Measurements from ENCODE around the gene TRMT44. TPM values are rescaled to one million over a fixed set of nuclear protein-coding genes. Genes with fewer than 3 reads are reported as not detected.

TRMT44 gene, protein sequence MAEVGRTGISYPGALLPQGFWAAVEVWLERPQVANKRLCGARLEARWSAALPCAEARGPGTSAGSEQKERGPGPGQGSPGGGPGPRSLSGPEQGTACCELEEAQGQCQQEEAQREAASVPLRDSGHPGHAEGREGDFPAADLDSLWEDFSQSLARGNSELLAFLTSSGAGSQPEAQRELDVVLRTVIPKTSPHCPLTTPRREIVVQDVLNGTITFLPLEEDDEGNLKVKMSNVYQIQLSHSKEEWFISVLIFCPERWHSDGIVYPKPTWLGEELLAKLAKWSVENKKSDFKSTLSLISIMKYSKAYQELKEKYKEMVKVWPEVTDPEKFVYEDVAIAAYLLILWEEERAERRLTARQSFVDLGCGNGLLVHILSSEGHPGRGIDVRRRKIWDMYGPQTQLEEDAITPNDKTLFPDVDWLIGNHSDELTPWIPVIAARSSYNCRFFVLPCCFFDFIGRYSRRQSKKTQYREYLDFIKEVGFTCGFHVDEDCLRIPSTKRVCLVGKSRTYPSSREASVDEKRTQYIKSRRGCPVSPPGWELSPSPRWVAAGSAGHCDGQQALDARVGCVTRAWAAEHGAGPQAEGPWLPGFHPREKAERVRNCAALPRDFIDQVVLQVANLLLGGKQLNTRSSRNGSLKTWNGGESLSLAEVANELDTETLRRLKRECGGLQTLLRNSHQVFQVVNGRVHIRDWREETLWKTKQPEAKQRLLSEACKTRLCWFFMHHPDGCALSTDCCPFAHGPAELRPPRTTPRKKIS
- total RNA-seq, result 7.4 and 9.1 TPM in 2 replicates

DNA sequence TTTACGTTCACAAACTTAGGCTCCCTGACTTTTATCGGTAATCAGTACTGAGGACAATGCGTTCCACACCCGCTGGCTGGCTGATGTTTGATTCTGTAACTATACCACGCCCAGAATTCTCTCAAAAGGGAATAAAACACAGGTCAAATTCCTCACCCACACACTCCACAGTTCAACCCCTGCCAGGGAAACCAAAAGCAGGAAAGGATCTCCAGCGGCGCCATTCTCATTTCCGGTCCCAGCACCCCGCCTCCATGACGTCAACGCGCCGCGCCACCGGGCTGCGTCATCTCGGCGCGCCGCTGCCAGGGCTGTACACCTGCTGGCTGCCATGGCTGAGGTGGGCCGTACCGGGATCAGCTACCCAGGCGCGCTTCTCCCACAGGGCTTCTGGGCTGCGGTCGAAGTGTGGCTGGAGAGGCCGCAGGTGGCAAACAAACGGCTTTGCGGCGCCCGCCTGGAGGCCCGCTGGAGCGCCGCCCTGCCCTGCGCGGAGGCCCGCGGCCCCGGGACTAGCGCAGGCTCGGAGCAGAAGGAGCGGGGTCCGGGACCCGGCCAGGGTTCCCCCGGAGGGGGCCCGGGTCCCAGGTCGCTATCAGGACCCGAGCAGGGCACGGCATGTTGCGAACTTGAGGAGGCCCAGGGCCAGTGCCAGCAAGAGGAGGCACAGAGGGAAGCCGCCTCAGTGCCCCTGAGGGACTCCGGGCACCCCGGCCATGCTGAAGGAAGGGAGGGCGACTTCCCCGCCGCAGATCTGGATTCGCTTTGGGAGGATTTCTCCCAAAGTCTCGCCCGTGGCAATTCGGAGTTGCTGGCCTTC, at the start of gene TRMT44, which contains the start of gene ACOX3:
TRMT44 (plus strand) TSS at position 286 of the 820 bp plus-strand sequence; CDS start at position 332, 46 bp downstream.
ACOX3 (minus strand) TSS at position 232 of the 820 bp plus-strand sequence. CDS start 24,202 bp downstream, outside the sequence.
- peak; percentile 94 for DNase-seq (ENCODE audit: low read depth in 2 of 2)

GRCh38 chr4:8391071-8391470, 49.5 kb upstream of the TRMT44 start:
- no peak for DNase-seq (ENCODE audit: low read depth in 2 of 2)

DNA sequence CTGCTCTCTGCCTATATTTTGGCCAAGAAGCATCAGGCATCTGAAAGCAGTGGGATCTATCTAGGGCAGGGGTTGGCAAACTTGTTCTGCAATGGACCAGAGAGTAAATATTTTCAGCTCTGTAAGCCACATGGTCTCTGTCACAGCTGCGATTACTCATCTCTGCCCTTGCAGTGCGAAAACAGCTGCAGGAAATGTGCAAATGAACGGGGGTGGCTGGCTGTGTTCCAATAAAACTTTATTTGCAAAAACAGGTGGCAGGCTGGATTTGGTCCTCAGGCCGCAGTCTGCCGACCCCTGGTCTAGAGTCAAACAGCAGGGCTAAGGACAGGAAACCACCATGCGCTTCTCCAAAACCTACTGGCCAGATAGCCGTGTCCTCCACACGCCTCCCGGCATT, 48.6 kb upstream of the TRMT44 start:
- peak; percentile 94 to 98 for DNase-seq (ENCODE audit: low read depth in 2 of 2)

DNA sequence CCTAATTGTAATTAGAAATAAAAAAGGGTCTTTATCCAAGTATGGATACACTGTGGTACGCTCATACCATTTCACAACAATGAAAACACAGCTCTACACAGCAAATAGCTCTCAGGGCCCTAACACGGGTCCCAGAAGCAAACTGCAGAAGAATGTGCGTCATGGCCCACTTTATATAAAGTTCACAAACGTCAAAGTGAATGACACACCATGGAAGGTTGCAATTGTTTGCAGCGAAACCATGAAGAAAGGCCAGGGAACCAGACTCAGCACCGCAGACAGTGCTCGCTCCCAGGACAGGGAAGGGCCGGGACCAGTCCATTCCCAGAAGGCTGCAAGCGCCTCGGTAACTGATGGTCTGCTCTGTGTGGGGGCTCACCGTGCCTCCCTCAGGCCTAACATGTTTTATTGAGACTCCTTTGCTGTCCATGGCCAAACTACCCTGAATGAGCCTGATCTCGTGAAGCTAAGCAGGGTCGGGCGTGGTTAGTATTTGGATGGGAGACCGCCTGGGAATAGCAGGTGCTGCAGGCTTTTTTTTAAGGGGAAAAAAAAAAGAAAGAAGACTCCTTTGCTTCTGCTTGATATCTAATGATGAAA, 47.9 kb upstream of the TRMT44 start:
- DNase-seq (ENCODE audit: low read depth in 2 of 2), result no peak

DNA sequence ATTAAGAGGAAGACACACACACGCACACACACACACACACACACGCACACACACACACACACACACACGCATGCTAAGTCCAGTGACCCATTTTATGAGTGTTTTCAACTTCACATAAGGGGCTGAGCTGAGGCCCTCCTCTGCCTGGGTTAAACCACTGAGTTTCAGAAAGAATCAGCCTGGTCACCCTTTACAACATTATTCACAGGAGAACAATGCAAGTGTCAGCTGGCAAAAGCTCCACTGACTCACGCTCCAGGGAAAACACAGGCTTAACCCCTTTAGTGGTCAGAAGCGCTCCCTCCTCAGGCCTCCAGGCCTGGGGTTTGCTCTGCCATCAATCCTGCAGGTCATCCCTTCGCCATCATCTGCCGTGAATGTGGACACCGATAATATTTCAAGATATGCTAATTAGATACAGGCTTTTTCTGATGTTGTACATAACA, 47.0 kb upstream of the TRMT44 start:
- peak; percentile 83 to 99 for DNase-seq (ENCODE audit: low read depth in 2 of 2)

DNA sequence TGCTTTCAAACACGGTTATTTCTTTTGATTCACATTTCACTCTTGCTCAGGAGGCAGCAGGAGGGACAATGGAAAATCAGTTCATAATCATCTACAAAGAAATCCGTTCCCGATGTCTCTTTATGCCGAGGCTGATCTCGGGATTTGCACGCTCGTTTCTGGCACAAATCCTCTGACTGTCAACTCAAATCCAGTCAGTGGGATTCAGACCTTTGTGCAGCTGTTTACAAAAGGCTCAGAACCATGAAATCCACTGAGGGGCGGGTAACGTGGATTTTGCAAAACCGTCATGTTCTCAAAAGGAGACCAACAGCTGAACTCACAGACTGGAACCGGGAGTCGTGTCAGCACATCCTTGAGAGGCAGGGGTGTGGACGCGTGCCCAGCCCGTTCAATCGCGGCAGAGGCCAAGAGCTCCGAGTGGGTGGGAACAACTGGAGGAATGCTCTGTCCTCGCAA, 46.5 kb upstream of the TRMT44 start:
- no peak for DNase-seq (ENCODE audit: low read depth in 2 of 2)

- DNase-seq (ENCODE audit: low read depth in 2 of 2), result no peak
Observed at GRCh38 chr4:8394806-8395205, 45.8 kb upstream of the TRMT44 start.

- no peak for DNase-seq (ENCODE audit: low read depth in 2 of 2)
Observed at GRCh38 chr4:8395504-8396296, 44.9 kb upstream of the TRMT44 start.

GRCh38 chr4:8396762-8397406, 43.7 kb upstream of the TRMT44 start:
- DNase-seq (ENCODE audit: low read depth in 2 of 2), result no peak

DNA sequence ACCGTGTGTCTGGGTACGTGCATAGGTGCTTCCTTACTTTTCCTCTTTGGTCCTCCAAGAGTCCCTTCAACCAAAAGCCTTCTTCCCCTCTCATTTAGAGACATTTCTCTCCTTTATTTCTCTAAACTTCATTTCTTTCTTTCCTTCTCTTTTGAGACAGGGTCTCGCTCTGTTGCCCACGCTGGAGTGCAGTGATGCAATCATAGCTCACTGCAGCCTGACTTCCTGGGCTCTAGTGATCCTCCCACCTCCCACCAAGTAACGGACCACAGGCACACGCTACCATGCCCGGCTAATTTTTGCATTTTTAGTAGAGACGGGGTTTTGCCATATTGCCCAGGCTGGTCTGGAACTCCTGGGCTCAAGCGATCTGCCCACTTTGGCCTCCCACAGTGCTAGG, 42.2 kb upstream of the TRMT44 start:
- DNase-seq (ENCODE audit: low read depth in 2 of 2), result no peak

DNA sequence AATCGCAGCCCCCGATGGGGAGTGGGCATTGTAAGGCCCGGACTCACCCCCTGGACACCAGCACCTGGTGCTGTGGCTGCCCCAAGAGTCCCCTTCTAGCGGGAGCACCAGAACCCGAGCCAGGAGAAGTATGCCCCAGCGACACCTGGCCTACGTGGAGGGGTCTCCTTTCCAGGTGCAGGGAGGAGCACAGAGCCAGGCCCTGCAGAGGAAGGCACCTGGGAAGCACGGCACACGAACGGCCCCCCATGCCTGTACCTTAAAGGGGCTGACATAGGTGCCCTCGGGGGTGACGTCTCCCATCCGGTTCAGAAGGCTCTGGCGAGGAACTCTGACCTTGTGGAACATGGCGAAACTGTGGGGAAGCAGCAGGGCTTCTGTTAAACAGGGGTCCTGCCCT, 41.3 kb upstream of the TRMT44 start:
- DNase-seq (ENCODE audit: low read depth in 2 of 2), result no peak

GRCh38 chr4:8400632-8401325, 39.8 kb upstream of the TRMT44 start:
- DNase-seq (ENCODE audit: low read depth in 2 of 2), result no peak

DNA sequence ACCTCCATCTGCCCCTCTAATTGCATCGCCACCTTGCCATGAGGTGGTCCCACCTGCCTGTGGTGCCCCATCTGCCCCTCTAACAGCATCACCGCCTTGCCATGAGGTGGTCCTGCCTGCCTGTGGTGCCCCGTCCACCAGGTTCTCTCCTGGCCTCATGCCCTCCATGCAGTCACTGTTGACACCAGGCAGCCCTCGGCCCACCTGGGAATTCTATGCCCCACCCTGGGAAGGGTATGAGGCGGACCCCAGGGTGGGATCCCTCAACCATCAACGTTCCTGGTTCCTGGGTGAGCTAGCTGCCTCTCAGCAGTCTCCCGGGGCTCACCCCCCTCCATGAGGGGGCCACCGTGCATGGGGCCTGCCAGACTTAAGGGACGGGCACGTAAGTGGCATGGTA, 38.9 kb upstream of the TRMT44 start:
- no peak for DNase-seq (ENCODE audit: low read depth in 2 of 2)

GRCh38 chr4:8402181-8402597, 38.4 kb upstream of the TRMT44 start:
- DNase-seq (ENCODE audit: low read depth in 2 of 2), result no peak

GRCh38 chr4:8402640-8403039, 37.9 kb upstream of the TRMT44 start:
- DNase-seq (ENCODE audit: low read depth in 2 of 2), result peak in 1 of 2 donors; percentile 67

DNA sequence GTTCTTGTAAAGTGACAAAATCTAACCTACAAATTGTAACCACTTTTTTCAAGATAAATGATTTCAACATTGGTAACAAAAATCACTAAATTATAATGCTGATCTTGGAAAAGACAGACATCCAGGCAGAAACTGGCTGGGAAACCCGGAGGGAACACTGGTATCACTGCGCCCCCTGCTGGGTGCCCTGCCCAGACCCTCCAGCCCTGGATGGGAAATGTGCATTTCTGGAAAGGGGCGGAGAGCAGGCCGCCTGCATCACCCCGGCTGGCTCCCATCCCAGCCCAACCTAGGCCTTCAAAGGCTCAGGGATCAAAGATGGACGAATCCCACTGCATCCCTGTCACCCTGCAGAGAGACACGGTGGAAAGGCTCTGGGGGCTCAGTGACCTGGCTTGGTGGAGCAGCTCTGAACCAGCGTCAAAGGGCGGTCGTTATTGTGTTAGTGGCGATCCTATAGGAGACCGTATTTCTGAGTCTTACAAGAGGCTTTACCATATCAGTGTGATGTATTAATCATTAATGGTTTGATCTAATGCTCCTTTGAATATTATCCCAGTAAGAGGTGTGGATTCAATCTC, 37.3 kb upstream of the TRMT44 start:
- DNase-seq (ENCODE audit: low read depth in 2 of 2), result peak; percentile 52 to 84

DNA sequence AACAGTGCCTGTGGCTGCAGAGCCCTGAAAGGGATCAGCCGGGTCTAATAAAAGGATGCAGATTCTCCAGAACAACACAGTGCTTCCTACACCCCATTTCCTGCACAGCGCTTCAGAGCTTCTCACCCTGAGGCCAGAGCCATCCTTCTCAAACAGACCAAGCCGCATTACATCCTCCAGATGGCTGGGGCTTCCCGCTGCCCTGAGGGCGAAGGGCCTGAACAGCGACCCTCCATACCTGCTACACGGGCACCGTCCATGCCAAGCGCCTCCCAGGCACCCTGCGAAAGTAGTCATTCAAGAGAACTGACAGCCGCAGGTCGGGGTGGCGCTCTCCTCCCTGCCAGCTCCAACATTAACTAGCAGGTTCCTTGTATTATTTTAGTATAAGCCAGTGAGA, 36.6 kb upstream of the TRMT44 start:
- DNase-seq (ENCODE audit: low read depth in 2 of 2), result no peak

DNA sequence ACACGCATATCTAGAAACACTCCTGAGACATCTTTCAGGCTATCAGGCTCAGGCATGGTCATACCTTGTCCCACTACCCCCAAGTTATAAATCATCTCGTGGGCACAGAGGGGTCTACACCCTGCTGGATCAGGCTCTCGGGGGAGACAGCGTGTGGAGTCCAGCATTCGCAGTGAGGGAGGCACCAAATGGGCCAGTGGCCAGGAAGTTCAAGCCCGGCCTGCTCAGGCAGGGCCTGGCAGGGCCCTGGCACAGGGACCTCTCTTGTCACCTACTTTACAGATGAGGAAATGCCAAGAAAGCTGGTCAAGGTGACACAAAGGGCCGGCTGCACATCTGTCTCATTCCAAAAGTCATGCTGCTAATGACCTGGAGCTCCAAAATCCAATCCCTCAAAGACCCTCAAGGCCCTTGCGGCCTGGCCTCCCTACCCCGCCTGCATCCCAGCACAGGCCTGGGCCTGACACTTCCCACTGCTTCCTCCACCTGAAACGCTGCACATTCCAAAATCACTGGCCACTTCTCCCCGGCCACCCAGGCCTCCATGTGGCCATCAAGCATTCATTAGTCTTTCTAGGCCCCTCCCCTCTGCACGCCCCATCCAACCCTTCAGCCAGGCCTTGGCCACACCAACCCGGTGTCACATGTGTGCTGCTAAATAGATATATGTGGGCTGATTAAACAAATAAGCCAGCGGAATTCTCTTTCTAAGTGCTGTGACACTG, 35.6 kb upstream of the TRMT44 start:
- DNase-seq (ENCODE audit: low read depth in 2 of 2), result no peak
